ENCODE results near the gene MAG. TPM values are rescaled to one million over a fixed set of nuclear protein-coding genes. Genes with fewer than 3 reads are reported as not detected.

Gene MAG
- total RNA-seq, 1 experiment from 2014 or later, result 13.4 TPM

DNA sequence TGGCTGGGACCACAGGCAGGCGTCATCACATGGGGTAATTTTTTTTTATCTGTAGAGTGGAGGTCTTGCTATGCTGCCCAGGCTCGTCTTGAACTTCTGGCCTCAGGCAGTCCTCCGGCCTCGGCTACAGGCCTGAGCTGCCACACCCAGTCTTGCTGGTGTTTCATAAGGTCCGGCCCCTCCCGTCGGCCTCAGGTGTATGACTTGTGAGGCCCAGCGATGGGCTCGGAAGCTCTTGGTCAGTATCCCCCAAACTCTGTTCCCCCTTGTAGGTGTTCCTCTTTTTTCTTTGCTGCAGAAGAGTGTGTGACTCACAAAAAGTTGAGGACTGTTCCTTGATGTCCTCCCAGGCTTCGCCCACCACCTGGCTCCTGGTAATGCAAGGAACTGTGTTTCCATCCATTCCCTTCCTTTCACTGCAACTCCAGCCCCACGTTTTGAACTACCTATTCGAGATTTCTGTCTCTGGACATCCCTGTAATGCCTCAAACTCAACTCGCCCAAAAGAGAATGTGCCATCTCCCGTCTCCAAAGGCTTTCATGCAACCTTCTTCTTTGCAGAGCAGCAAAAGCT, 18.2 kb upstream of the MAG start:
- Histone ChIP-seq H3K4me2 (no peak overlapping the region), H3K4me1 (replicated peaks; ENCODE audit: insufficient read depth) (peaks cover 7% of the 10 kb centered on the region; the same call in 1 of the 2 replicates), H2AFZ (no peak overlapping the region), H3K4me3 (no peak overlapping the region), H3K27me3 (ENCODE audit: insufficient read depth, low read depth) (no peaks in the 10 kb centered on the region), H3K9me3 (ENCODE audit: insufficient read depth, low read depth) (no peaks in the 10 kb centered on the region), H3K27ac (no peak overlapping the region), H3K9me2 (ENCODE audit: insufficient read depth) (no peaks in the 10 kb centered on the region), H3K79me2 (ENCODE audit: low read depth) (peaks cover 15% of the 10 kb centered on the region), H3F3A (ENCODE audit: insufficient read depth, low read depth) (no peaks in the 10 kb centered on the region; the same call in 1 of the 2 replicates), H4K20me1 (ENCODE audit: insufficient read depth) (no peaks in the 10 kb centered on the region; the same call in 1 of the 2 replicates), H3K36me3 (ENCODE audit: low read depth) (peaks cover 17% of the 10 kb centered on the region)
- intact Hi-C loops (cut with micrococcal nuclease; ENCODE audit: unreplicated experiment), result no loop called here
- no peak for TF ChIP-seq EZH2 (IDR thresholded peaks at IDR 0.05; ENCODE audit: low read depth)
- TF ChIP-seq, protein P1, sequence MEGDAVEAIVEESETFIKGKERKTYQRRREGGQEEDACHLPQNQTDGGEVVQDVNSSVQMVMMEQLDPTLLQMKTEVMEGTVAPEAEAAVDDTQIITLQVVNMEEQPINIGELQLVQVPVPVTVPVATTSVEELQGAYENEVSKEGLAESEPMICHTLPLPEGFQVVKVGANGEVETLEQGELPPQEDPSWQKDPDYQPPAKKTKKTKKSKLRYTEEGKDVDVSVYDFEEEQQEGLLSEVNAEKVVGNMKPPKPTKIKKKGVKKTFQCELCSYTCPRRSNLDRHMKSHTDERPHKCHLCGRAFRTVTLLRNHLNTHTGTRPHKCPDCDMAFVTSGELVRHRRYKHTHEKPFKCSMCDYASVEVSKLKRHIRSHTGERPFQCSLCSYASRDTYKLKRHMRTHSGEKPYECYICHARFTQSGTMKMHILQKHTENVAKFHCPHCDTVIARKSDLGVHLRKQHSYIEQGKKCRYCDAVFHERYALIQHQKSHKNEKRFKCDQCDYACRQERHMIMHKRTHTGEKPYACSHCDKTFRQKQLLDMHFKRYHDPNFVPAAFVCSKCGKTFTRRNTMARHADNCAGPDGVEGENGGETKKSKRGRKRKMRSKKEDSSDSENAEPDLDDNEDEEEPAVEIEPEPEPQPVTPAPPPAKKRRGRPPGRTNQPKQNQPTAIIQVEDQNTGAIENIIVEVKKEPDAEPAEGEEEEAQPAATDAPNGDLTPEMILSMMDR (conservative IDR thresholded peaks at IDR 0.05), result no peak
- BruUV-seq (replicated peaks), result no TSS peak
- DNase-seq, result no peak
- POLR2A ChIA-PET (ENCODE audit: unreplicated experiment), result interaction anchor here (0.7 kb wide), 1 partner anchor 40 kb away, joined by 3 read pairs; no protein-coding TSS in a partner anchor
- CTCF ChIA-PET, result no interaction called here

DNA sequence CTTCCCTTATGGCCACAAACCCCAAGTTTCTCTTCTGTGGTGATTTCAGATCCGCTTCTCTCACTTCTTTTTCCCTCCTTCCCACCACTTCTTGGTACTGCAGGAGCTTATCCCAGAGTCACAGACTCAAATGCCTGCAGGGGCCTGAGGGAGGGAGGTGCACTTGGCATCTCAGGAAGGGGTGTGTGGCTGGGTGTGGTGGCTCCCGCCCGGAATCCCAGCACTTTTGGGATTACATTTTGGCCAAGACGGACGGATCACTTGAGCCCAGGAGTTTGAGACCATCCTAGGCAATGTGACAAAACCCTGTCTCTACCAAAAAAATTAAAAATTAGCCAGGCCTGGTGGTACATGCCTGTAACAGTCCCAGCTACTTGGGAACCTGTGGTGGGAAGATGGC, 17.6 kb upstream of the MAG start:
- H3K4me2 ChIP-seq, result no peak overlapping the region
- intact Hi-C loops (cut with micrococcal nuclease; ENCODE audit: unreplicated experiment), result no loop called here
- no peak for DNase-seq
- H3K27me3 ChIP-seq (ENCODE audit: insufficient read depth, low read depth), result no peaks in the 10 kb centered on the region
- no peaks in the 10 kb centered on the region for H3K9me2 ChIP-seq (ENCODE audit: insufficient read depth)
- no peaks in the 10 kb centered on the region; the same call in 1 of the 2 replicates for H3F3A ChIP-seq (ENCODE audit: insufficient read depth, low read depth)
- BruUV-seq (replicated peaks), result no TSS peak
- H2AFZ ChIP-seq, result no peak overlapping the region
- TF ChIP-seq, protein P1 (conservative IDR thresholded peaks at IDR 0.05), result no peak
- no peak for TF ChIP-seq EZH2 (IDR thresholded peaks at IDR 0.05; ENCODE audit: low read depth)
- H3K27ac ChIP-seq, result no peak overlapping the region
- no peaks in the 10 kb centered on the region; the same call in 1 of the 2 replicates for H4K20me1 ChIP-seq (ENCODE audit: insufficient read depth)
- H3K36me3 ChIP-seq (ENCODE audit: low read depth), result peaks cover 17% of the 10 kb centered on the region
- CTCF ChIA-PET, result no interaction called here
- H3K79me2 ChIP-seq (ENCODE audit: low read depth), result peaks cover 15% of the 10 kb centered on the region
- POLR2A ChIA-PET (ENCODE audit: unreplicated experiment), result interaction anchor here (0.6 kb wide), 1 partner anchor 218 kb away, joined by 4 read pairs; no protein-coding TSS in a partner anchor
- no peaks in the 10 kb centered on the region for H3K9me3 ChIP-seq (ENCODE audit: insufficient read depth, low read depth)
- H3K4me3 ChIP-seq, result no peak overlapping the region
- H3K4me1 ChIP-seq (replicated peaks; ENCODE audit: insufficient read depth), result peaks cover 7% of the 10 kb centered on the region; the same call in 1 of the 2 replicates

DNA sequence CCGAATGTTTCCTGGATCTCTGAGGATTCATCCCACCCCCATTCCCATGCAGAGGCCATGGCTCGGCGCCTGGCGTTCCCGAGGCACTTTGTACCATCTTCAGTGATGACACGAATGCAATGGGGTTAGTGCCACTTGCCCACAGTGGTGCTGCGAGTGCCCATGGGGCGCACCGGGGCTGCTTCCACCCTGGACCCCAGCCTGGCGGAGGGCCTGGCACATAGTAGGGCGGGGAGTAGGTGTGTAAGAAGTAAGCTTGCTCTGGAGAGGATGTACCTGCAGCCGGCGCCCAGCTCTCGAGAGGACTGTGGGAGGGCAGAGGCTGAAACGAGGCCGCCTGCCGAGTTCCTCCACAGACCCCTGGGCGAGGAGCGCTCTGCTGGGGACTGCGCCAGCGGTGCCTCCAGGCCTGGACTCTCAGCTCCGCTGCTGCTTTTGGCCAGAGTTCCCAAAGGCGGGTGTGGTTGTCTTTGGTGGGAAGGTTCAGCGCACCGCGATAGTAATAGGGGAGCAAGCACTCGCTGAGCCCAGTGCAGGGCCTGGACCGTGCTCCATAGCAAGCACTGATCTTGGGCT, 15.2 kb upstream of the MAG start:
- Histone ChIP-seq H4K20me1 (ENCODE audit: insufficient read depth) (no peaks in the 10 kb centered on the region; the same call in 1 of the 2 replicates), H3K4me1 (replicated peaks; ENCODE audit: insufficient read depth) (no peaks in the 10 kb centered on the region), H3K4me3 (no peak overlapping the region), H3K9me2 (ENCODE audit: insufficient read depth) (no peaks in the 10 kb centered on the region), H3K27ac (no peak overlapping the region), H2AFZ (no peak overlapping the region), H3K79me2 (ENCODE audit: low read depth) (no peaks in the 10 kb centered on the region), H3K27me3 (ENCODE audit: insufficient read depth, low read depth) (no peaks in the 10 kb centered on the region), H3F3A (ENCODE audit: insufficient read depth, low read depth) (peaks cover 7% of the 10 kb centered on the region; the same call in 1 of the 2 replicates), H3K9me3 (ENCODE audit: insufficient read depth, low read depth) (no peaks in the 10 kb centered on the region), H3K4me2 (no peak overlapping the region), H3K36me3 (ENCODE audit: low read depth) (peaks cover 5% of the 10 kb centered on the region; the same call in 1 of the 2 replicates)
- BruUV-seq (replicated peaks), result no TSS peak
- ChIA-PET CTCF (interaction anchor here (0.6 kb wide), 1 partner anchor 15 kb away, joined by 3 read pairs; the partner anchor contains the start of gene MAG), POLR2A (ENCODE audit: unreplicated experiment) (no interaction called here)
- no peak for DNase-seq
- intact Hi-C loops (cut with micrococcal nuclease; ENCODE audit: unreplicated experiment), result no loop called here
- TF ChIP-seq, protein P1 (conservative IDR thresholded peaks at IDR 0.05), result no peak
- TF ChIP-seq EZH2 (IDR thresholded peaks at IDR 0.05; ENCODE audit: low read depth), result no peak

Measured in PC-9 (cell line).